NCI-H526 treated with DMSO at 0.1 percent for 48 hours (cell line): ENCODE data around the gene PRM2.
"Not testable (repeated sequence)": the region's sequence is repeated elsewhere in the genome, so short reads cannot be mapped to it uniquely, and the experiment has no call there.

ENCODE experiments used
- DNase-seq: peaks from one replicate; lab custom pipeline; 2025; lab: John Stamatoyannopoulos, UW

PRM2 gene

DNA sequence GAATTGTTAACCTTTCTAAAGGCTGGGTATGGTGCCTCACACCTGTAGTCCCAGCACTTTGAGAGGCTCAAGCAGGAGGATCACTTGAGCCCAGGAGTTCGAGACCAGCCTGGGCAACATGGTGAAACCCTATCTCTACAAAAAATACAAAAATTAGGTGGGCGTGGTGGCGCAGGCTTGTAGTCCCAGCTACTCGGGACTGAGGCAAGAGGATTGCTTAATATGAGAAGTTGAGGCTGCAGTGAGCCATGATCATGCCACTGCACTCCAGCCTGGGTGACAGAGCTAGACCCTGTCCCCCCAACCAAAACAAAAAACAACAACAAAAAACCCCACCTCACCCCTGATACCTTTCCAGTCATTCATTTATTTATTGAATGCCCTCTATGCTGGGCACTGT is 13.4 kb upstream of the PRM2 start:
- not testable (repeated sequence) for DNase-seq

DNA sequence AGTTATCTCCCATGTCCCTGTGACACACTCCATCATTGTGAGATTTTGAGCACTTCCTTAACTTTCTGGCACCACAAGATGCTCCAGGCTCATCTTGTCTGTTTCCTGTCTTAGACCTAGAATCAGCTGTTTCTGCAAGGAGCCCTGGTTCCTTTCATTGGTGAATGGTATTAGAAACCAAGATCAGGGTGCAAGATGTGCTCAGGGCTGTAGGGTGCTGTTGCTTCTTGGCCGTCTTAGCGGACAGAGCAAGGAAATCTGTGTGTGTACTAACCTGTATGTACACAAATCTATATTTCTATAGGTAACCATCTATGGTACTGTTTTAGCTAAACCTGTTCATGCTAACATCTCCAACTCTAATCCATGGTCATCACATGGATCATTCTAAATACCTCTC is 12.9 kb upstream of the PRM2 start:
- no peak for DNase-seq

DNA sequence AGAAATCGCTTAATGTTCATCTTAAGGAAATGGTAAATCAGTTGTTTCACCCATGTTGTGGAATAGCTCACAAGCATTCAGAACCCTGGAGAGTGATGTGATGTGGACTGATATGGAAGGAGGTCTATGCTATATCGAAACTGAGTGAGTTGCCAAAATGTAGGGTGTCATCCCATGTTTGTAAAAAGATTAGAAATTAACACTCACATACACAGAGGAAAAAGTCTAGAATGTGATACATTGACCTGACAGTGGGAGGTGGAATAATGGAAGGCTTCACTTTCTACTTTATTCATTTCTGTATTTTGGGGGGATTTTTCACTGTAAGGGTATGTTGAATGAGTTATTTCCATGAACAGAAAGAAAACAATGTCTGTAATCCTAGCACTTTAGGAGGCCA is 9.6 kb upstream of the PRM2 start:
- DNase-seq, result no peak

DNA sequence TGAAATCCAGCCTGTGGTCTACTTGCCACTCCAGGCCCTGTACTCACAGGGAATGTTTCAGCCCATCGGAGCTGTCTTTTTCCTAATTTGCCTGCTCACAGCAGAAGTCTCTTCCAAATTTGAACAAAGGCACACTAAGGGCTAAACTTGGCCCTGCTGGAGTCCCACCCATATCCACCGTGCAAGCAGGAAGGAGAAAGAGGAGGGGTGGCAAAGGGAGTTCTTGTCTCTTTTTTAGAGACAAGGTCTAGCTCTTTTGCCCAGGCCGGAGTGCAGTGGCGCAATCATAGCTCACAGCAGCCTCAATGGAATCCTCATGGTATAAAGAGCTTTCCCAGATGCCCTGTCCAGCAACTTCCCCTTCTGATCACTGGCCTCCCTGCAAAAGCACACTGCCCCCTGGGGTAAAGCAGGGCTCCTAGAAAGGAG is 7.6 kb upstream of the PRM2 start:
- no peak for DNase-seq

DNA sequence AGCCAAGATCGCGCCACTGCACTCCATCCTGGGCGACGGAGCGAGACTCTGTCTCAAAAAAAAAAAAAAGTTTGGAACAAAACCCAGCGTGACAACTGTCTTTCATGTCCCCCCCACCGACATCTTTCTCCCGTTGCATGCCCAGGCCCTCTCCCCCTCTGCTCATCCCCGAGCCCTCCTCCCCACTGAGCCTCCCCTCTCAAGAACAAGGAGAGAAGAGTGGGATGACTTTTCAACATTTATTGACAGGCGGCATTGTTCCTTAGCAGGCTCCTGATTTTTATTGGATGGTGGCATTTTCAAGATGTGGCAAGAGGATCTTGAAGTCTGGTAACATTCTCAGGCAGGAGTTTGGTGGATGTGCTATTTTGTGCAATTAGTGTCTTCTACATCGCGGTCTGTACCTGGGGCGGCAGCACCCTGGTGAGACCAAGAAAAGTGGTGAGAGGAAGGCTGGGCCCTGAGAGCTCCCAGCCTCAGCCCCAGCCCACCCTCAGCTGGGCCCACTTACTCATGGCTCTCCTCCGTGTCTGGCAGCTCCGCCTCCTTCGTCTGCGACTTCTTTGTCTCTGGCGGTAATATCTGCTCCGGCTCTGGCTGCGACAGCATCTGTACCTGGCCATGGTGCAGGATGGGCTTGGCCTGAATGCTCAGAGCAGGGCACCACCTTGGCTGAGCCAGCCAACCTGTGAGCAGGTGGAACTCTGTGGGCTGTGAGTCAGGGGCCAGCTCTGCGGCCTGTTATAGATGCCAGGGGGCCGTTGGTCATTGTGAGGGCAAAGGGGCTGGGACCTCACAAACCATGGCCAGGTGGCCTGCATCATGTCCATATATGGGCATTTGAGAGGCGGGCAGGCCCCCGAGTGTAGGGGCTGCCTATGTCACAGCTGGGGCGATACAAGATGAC is 4.6 kb upstream of the PRM2 start, which contains the start of gene PRM1:
PRM1 (minus strand) TSS at position 715 of the 907 bp plus-strand sequence; CDS start at position 623, 92 bp downstream.
- no peak for DNase-seq

DNA sequence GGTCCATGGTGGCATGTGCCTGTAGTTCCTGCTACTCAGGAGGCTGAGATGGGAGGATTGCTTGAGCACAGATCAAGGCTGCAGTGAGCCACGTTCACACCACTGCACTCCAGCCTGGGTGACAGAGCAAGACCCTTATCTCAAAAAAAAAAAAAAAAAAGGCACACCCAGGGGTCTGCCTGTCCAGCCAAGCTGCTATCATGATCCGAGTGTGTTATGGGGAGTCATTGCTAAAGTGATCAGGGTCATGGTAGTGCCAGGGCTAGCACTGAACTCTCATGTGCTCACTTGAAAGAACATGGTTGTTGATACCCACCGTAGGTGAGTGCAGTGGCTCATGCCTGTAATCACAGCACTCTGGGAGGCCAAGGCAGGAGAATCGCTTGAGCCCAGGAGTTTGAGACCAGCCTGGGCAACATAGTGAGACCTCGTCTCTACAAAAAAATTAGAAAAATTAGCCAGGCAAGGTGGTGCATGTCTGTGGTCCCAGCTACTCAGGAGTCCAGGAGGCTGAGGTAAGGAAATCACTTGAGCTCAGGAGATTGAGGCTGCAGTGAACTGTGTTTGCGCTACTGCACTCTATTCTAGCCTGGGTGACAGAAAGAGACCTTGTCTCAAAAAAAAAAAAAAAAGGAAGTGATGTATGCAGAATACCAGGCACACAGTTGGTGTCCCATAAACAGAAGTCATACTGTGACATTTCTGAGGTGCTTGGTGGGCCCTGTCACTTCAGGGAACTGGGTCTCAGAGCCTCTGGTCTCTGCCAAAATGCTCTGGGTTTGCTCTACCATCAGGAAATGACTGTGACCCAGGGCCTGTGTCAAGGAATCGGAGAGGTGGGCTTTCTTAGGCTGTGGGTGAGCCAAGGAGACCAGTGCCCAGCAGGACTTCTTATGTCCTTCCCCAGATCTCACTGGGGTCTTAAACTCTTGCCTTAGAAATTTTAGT is 2.7 kb upstream of the PRM2 start:
- DNase-seq, result no peak

DNA sequence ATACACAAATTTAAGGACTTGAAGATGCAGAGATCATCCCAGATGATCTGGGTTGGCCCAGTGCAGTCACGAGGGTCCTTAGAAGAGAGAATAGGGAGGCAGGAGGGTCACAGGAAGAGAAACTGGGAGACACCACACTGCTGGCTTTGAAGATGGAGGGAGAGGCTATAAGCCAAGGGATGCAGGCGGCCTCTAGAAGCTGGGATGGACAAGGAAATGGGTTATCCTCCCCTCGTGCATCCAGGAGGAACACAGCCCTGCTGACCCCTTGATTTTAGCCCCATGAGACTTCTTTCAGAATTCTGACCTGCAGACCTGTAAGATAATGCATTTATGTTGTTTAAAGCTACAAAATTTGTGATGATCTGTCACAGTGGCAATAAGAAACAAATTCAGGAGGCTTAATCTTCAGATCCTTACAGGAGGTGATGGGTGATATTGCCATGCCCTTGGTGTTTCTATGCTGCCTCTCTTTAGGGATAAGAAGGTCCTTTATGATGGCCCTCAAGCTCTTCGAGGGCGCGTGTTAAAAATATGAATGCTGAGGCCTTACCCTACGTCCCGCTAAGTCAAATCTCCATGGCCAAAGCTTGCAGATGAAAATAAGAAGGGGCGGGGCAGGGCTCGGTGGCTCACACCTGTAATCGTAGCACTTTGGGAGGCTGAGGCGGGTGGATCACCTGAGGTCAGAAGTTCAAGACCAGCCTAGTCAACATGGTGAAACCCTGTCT is 1.5 kb upstream of the PRM2 start:
- no peak for DNase-seq

DNA sequence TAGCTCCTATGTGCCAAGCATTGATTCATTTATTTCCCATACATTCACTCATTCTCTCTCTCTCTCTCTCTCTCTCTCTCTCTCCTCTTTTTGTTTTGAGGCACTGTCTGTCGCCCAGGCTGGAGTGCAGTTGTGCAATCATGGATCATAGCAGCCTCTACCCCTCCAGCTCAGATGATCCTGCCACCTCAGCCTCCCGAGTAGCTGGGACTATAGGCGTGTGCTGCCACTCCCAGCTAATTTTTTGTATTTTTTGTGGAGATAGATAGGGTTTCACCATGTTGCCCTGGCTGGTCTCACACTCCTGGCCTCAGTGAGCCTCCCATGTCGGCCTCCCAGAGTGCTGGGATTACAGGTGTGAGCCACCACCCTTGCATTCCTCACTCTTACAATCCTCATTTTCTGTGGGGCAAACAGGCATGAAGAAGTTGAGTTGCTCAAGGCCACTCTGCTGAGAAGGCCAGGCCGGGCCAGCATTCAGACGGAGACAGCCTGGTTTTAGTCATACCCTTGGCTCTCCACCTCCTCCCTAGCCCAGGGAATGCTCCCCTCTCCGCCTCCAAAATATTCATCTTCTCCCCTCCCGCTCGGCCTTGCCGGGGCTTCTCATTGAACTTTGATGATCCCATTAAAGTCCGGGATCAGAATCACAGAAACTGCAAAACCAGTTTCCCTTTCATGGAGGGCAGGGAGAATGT is 765 bp upstream of the PRM2 start:
- DNase-seq, result no peak

DNA sequence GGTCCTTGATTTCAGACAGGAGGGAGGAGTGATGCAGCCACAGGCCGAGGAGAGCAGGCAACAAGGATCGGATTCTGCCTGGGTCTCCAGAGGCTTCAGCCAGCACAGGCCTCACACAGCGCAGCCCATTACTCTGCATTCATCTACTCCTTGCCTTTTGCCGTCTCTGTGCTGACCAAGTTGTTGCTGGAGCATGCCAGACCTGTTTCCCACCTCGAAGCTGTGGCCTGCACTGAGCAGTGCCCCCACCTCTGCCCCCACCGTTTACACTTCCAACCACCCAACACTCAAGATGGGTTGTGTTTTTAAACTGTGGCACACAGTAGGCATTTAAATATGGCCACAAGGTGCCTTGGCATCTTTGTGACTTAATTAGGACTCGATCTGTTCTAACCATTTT is 1.3 kb downstream of the PRM2 start:
- DNase-seq, result no peak

DNA sequence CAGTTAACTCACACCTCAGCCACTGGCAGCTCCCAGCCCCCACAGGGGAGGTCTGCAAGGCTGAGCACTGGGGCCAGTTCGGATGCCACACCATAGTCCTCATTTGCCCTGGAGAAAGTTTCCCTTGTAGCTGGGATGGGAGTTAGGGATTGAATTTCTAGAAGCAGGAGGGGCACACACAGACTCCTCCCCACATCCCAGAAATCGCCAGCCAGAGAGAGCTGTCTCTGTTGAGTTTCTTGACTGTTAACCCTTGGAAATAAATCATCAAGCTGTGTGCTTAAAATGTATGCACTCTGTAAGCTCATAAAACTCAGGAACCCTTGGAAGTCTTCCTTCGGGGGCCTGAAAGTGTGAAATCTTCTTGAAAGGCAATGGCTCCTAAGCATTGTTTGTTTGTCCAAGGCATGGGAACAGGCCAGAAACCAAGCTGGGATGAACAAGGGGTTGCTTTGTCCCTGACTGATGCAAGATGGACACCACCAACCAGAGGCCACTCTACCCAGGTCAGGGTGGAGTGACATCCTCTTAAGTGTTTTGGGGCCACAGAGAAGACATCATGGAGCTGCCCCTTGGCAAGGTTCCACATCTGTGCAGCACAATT is 2.5 kb downstream of the PRM2 start:
- DNase-seq, result no peak

DNA sequence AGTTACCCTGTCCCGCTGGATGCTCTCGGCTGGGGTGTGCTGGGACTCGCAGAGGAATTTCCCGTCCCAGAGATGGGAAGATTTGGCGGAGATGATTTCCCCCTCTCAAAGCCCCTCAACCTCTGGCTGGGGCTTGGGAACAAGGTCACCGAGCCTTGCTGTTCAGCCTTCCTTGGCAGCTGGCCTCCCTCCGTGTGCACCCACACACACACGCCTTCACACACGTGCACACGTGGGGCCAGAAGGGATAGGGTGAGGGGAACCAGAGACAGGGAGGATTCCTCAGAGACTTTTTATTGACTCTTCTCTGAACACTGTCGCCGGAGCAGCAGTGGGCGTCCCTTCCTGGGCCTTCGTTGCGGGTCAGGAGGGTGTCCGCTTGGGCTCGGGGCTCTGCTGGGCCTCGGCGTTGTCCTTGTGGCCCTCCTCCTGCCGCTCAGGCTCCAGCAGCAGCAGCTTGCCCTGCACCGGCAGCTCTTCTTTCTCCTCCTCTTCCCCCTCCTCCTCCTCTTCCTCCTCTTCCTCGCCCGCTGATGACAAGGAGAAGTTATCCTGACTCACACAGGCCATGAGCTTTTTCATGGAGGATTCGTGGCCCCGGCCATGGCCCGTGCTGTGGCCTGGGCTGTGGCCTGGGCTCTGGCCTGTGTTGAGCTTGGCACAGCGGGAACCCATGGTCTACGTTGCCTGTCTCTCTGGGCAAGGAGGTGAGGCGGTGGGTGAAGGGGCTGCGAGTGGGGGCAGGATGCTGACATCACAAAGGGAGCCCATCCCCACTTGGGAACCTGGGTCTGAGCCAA is 3.2 kb downstream of the PRM2 start, which contains the start of gene PRM3:
PRM3 (minus strand) TSS at position 709 of the 800 bp plus-strand sequence; CDS start at position 675, 34 bp downstream.
- DNase-seq, result no peak

DNA sequence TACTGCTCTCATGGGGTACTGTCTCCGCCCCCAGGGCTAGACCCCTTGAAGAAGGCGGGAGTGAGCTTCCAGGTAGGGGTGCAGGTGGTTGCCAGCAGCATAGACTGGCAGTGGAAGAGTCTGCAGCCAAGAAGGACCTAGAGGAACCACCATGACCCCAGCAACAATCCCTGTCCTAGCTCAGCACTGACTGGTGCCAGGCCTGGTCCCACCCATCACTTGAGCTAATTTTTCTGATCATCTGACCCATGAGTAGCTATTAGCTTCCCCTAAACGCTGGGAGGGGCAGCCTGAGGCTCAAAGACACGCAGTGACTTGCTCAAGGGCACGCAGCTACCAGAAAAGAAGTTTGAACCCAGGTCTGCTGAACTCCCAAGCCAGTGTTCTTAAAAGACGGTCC is 3.8 kb downstream of the PRM2 start:
- DNase-seq, result no peak

DNA sequence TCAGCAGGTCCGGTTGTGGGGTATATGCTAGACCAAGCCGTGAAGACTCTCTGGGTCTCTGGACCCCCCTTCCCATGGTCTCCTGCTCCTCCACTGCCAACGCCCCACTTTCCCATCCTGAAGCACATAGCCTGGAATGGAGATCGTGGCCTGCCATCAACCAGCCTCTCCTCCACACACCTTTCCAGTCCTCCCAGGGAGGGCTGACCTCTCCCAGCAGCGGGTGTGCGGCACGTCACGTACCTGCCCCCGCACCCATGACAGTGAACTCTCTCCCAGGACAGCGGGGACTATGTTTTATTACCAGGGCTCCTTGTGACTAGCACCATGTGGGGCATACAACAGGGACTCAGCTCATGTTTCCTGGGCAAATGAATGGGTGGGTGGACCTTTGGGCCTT is 4.7 kb downstream of the PRM2 start:
- no peak for DNase-seq

DNA sequence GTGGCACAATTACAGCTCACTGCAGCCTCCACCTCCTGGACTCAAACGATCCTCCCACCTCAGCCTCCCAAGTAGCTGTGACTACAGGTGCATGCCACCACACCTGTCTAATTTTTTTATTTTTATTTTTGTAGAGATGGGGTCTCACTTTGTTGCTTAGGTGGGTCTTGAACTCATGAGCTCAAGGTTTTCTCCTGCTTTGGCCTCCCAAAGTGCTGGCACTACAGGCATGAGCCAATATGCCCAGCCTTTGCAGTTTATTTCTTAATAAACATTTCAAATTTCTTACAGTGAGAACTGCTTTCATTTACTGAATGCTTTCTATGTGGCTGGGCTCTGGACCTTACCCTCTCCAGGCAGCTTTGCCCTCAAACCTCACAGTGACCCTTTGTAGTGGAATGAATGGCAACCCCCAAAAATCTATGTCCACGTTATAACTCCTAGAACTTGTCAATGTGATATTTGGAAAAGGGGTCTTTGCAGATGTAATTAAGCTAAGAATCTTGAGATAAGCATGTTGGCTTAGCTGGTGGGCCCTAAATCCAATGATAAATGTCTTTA is 5.6 kb downstream of the PRM2 start:
- DNase-seq, result no peak

DNA sequence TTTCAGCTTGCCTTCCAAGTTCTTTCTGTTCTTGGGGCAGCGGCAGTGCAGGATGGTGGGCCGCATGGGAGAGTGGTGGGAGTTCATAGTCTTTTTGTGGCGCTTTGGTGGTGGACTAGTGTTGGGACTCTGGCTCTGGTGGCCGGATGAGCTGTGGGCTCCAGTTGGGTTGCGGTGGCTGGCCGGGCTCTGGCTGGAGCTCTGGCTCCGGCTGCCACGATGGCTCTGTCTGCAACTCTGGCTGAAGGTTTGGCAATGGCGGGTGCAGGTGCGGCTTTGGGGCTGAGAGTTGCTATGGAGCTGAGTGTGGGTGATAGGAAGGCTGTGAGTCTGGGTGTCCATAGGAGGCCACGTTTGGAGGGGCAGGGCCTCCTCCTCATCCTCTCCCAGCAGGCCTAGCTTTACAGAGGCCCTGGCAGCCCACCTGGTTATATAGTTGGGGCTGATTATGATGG is 7.3 kb downstream of the PRM2 start, which contains the start of gene TNP2:
TNP2 (minus strand) TSS at position 405 of the 455 bp plus-strand sequence; CDS start at position 342, 63 bp downstream.
- DNase-seq, result no peak

DNA sequence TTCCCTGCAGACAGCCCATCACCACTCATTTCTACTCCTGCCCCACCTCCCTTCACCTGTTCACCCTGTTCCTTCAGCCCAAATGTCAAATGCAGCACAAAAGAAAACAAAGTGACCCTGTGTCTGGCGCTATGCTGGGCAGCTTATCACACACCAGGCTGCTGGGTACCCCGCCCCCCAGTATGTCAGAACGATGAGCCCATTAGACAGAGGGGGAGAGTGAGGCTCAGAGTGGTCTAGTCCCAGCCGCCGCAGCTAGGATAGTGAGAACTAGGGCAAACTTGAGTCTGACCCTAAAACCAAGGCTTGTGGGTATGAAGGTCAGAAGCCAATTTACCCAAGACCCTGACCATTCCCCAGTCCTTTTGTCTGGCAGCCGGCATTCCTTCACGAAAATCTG is 11.2 kb downstream of the PRM2 start:
- no peak for DNase-seq

DNA sequence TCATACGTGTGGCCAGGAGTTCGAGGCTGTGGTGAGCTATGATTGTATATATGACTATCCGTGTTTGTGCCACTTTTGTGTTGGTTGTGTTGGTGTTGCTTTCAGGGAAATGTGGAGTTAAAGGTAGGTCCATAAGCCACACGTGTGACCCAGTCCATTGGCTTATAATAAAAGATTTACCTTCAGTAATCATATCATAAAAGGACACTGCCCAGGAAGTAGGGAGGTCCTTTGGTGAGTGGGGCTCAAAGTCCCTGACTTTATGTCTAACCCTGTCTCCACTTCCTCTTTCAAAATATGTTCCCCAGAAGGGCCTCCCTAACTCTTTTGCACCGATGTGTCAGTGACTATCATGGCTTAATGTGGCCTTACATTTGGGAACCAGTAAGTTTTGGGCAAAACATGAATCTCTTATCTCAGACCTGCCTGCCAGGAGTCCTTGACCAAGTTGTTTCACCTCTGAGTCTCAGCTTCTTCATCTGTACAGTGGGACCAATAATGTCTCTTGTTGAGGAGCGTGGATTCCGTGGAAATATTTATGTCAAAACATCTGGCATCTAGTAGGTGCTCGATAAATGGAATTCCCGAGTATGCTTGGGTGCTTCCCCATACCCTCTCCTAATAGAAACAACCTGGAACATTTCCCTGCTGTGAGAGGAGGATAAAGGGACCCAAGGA is 12.0 kb downstream of the PRM2 start:
- no peak for DNase-seq

DNA sequence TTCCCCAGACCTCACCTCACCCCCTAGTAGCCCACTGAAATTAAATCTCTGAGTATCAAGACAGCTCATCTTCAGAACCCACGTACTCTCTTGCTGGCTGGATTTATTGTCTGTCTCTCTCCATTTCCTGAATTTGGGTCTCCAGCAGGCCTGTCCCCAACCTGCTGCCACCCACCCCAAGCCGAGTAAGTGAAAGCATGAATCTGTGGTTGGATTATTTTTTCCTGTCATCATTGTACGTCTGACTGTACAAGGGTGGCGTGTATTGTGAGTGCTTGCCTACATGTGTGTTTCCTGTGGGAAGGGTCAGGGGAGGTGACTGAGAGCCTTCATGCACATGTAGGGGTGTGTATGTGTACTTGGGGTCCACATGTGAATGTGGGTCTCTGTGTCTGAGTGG is 12.5 kb downstream of the PRM2 start:
- DNase-seq, result no peak

DNA sequence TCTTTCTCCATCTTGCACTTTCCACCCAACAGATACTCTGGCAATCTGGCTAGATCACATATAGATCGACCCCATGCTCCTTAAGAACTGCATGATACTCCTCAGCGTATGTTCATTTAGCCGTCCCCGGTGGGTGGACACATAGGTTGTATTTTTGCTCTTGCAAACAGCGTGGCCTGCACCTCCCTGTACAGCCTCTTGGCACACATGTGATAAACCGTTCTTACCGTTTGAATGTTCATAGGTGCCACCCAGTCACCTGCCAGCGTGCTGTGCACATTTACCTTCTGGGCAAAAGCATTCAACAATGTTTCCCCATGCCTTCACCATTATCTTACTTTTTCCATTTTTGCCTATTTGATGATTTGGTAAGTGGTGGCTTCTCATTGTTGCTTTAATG is 13.4 kb downstream of the PRM2 start:
- no peak for DNase-seq
